WTC11 (cell line): ENCODE data around the gene STX8. TPM values are rescaled to one million over a fixed set of nuclear protein-coding genes. Genes with fewer than 3 reads are reported as not detected.

ENCODE experiments used
- ATAC-seq: fragments of 200-7000 bp; cut with Tn5 transposase; 2 replicates; pipeline ENCODE4 v1.10.0; 2021; ENCODE audit warnings: mild to moderate bottlenecking, moderate library complexity
- CTCF ChIA-PET: fragments of 300-600 bp; sonication (Branson Sonifier 250); formaldehyde crosslinking; loops from one replicate; lab custom pipeline; 2021; ENCODE audit warnings: antibody characterized with exemption; lab: Charles Lee
- POLR2A ChIA-PET: fragments of 350-600 bp; sonication (Branson Sonifier 250); formaldehyde crosslinking; loops from one replicate; lab custom pipeline; 2021; ENCODE audit warnings: antibody characterized with exemption; lab: Charles Lee
- DNase-seq: peaks from one replicate; pipeline ENCODE4 v3.0.0; 2021; ENCODE audit warnings: low spot score
- H3K27ac Mint-ChIP-seq: 2 replicates; pipeline ENCODE4 v1.8.0; 2021; ENCODE audit warnings: mixed read lengths
- H3K27me3 Mint-ChIP-seq: 2 replicates; pipeline ENCODE4 v1.8.0; 2021; ENCODE audit warnings: low read depth, mild to moderate bottlenecking, moderate library complexity, mixed read lengths
- H3K36me3 Mint-ChIP-seq: 2 replicates; pipeline ENCODE4 v1.8.0; 2021; ENCODE audit warnings: mixed read lengths
- H3K4me1 Mint-ChIP-seq: 2 replicates; pipeline ENCODE4 v1.8.0; 2022; ENCODE audit warnings: mixed read lengths
- H3K4me3 Mint-ChIP-seq: 2 replicates; pipeline ENCODE4 v1.8.0; 2021; ENCODE audit warnings: mild to moderate bottlenecking, moderate library complexity, mixed read lengths
- H3K9me3 Mint-ChIP-seq: 2 replicates; pipeline ENCODE4 v1.8.0; 2021; ENCODE audit warnings: mixed read lengths
- AFF4 ChIP-seq: sonication (generic); formaldehyde crosslinking; IDR thresholded peaks from 2 replicates; pipeline ENCODE4 v1.8.1; 2023; ENCODE audit warnings: mild to moderate bottlenecking, missing genetic modification reagents, borderline replicate concordance
- CBFB ChIP-seq: sonication (generic); formaldehyde crosslinking; IDR thresholded peaks from 2 replicates; pipeline ENCODE4 v1.8.1; 2022; ENCODE audit warnings: mild to moderate bottlenecking, low read depth, missing genetic modification reagents
- CREM ChIP-seq: sonication (generic); formaldehyde crosslinking; IDR thresholded peaks from 2 replicates; pipeline ENCODE4 v1.8.1; 2022; ENCODE audit warnings: mild to moderate bottlenecking, missing genetic modification reagents, moderate library complexity
- ETV6 ChIP-seq: sonication (generic); formaldehyde crosslinking; IDR thresholded peaks from 2 replicates; pipeline ENCODE4 v1.8.1; 2022; ENCODE audit warnings: mild to moderate bottlenecking, missing genetic modification reagents
- IRF2 ChIP-seq: sonication (generic); formaldehyde crosslinking; IDR thresholded peaks from 2 replicates; pipeline ENCODE4 v1.8.0; 2022; ENCODE audit warnings: low read depth, missing genetic modification reagents, borderline replicate concordance
- JAZF1 ChIP-seq: fragments of 250-450 bp; sonication (Bioruptor Pico); IDR thresholded peaks from 2 replicates; pipeline ENCODE4 v1.9.0; 2021; ENCODE audit warnings: moderate library complexity, mild to moderate bottlenecking, inconsistent platforms
- KAT7 ChIP-seq: sonication (generic); formaldehyde crosslinking; IDR thresholded peaks from 2 replicates; pipeline ENCODE4 v1.8.1; 2023; ENCODE audit warnings: missing genetic modification reagents, mild to moderate bottlenecking, borderline replicate concordance
- MLX ChIP-seq: sonication (generic); formaldehyde crosslinking; IDR thresholded peaks from 2 replicates; pipeline ENCODE4 v1.8.1; 2023; ENCODE audit warnings: mild to moderate bottlenecking, missing genetic modification reagents, moderate library complexity
- MYBL2 ChIP-seq: sonication (generic); formaldehyde crosslinking; IDR thresholded peaks from 2 replicates; pipeline ENCODE4 v1.8.1; 2023; ENCODE audit warnings: mild to moderate bottlenecking, moderate library complexity, missing genetic modification reagents
- NR3C1 ChIP-seq: sonication (generic); formaldehyde crosslinking; conservative IDR thresholded peaks from 2 replicates; pipeline ENCODE4 v1.8.1; 2023; ENCODE audit warnings: low read depth, mild to moderate bottlenecking, missing genetic modification reagents
- OVOL2 ChIP-seq: fragments of 250-450 bp; sonication (Bioruptor Pico); IDR thresholded peaks from 2 replicates; pipeline ENCODE4 v1.9.0; 2021; ENCODE audit warnings: mild to moderate bottlenecking, borderline replicate concordance
- SOX15 ChIP-seq: fragments of 250-450 bp; sonication (Bioruptor Pico); IDR thresholded peaks from 2 replicates; pipeline ENCODE4 v1.9.0; 2021; ENCODE audit warnings: mild to moderate bottlenecking
- USF1 ChIP-seq: sonication (generic); formaldehyde crosslinking; IDR thresholded peaks from 2 replicates; pipeline ENCODE4 v1.8.0; 2022; ENCODE audit warnings: mild to moderate bottlenecking, missing genetic modification reagents
- ZNF219 ChIP-seq: sonication (generic); formaldehyde crosslinking; IDR thresholded peaks from 2 replicates; pipeline ENCODE4 v1.8.0; 2023; ENCODE audit warnings: missing genetic modification reagents, mild to moderate bottlenecking, borderline replicate concordance
- ZNF232 ChIP-seq: sonication (generic); formaldehyde crosslinking; IDR thresholded peaks from 2 replicates; pipeline ENCODE4 v1.8.0; 2022; ENCODE audit warnings: mild to moderate bottlenecking, missing genetic modification reagents
- ZNF512 ChIP-seq: sonication (generic); formaldehyde crosslinking; IDR thresholded peaks from 2 replicates; pipeline ENCODE4 v1.8.1; 2022; ENCODE audit warnings: missing genetic modification reagents, borderline replicate concordance
- ZNF671 ChIP-seq: fragments of 250-450 bp; sonication (Bioruptor Pico); IDR thresholded peaks from 2 replicates; pipeline ENCODE4 v1.8.0; 2021; ENCODE audit warnings: mild to moderate bottlenecking
- total RNA-seq: library from RNA; stranded (reverse); gene quantifications from 3 replicates; pipeline ENCODE4 v1.2.3, GENCODE V29; 2021
- TF ChIP-seq, protein P1 (sequence below): sonication (generic); formaldehyde crosslinking; IDR thresholded peaks from 2 replicates; pipeline ENCODE4 v1.8.0; 2023; ENCODE audit warnings: missing genetic modification reagents
- TF ChIP-seq, protein P2 (sequence below): sonication (generic); formaldehyde crosslinking; IDR thresholded peaks from 2 replicates; pipeline ENCODE4 v1.8.0; 2022; ENCODE audit warnings: mild to moderate bottlenecking, missing genetic modification reagents
- TF ChIP-seq, protein P3 (sequence below): sonication (generic); formaldehyde crosslinking; IDR thresholded peaks from 2 replicates; pipeline ENCODE4 v1.8.1; 2022; ENCODE audit warnings: low read depth, missing genetic modification reagents, borderline replicate concordance

Gene STX8
- total RNA-seq, 1 experiment from 2014 or later, result 39.9 TPM

DNA sequence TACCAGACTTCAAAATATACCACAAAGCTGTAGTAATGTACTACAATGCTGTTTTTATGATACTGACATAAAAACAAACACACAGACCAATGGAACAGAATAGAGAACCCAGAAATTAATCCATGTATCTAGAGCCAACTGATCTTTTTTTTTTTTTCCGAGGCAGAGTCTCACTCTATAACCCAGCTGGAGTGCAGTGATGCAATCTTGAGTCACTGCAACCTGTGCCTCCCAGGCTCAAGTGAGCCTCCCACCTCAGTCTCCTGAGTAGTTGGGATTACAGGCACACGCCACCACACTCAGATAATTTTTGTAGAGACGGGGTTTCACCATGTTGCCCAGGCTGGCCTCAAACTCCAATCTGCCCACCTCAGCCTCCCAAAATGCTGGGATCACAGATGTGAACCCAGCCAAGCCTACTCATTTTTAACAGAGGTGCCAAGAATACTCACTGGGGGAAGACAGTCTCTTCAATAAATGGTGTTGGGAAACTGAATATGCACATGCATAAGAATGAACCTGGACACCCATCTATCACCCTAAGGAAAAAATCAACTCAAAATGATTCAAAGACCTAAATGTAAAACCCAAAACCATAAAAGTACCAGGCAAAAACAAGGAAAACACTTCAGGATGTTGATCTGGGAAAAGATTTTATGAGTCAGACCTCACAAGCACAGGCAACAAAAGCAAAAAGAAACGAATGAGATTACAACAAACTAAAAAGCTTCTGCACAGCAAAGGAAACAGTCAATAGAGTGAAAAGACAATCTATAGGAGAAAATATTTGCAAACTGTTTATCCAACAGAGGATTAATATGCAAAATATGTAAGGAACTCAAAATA is 63.1 kb downstream of the STX8 start (continued):
- TF ChIP-seq MLX (CRISPR knock-in tag) (no peak), KAT7 (CRISPR knock-in tag) (no peak), NR3C1 (CRISPR knock-in tag) (no peak)
- TF ChIP-seq, protein P1, sequence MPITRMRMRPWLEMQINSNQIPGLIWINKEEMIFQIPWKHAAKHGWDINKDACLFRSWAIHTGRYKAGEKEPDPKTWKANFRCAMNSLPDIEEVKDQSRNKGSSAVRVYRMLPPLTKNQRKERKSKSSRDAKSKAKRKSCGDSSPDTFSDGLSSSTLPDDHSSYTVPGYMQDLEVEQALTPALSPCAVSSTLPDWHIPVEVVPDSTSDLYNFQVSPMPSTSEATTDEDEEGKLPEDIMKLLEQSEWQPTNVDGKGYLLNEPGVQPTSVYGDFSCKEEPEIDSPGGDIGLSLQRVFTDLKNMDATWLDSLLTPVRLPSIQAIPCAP, result no peak

DNA sequence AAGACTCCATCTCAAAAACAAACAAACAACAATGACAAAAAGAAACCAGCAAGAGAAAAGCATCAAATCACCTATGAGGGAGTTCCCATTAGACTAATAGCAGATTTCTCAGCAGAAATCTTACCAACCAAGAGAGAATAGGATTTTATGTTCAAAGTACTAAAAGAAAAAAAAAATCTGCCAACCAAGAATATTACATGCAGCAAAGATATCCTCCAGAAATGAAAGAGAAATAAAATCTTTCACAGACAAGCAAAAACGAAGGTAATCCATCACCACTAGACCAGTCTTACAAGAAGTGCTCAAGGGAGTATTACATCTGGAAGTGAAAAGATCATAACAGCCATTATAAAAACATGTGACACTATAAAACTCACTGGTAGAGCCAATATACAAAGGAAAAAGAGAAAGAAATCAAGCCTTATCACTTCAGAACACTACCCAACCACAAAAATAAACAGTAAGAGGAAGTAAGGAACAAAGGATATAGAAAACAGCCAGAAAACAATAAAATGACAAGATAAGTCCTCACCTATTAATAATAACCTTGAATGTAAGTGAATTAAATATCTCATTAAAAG is 66.3 kb downstream of the STX8 start:
- Mint-ChIP-seq H3K9me3 (peaks cover 22% of the 10 kb centered on the region), H3K36me3 (peaks cover 8% of the 10 kb centered on the region), H3K27me3 (no peaks in the 10 kb centered on the region; the same call in 1 of the 2 replicates), H3K27ac (no peak overlapping the region), H3K4me1 (peaks cover 12% of the 10 kb centered on the region), H3K4me3 (no peak overlapping the region)
- CTCF ChIA-PET, result no interaction called here
- no peak for ATAC-seq
- no peak for DNase-seq
- TF ChIP-seq, protein P2, sequence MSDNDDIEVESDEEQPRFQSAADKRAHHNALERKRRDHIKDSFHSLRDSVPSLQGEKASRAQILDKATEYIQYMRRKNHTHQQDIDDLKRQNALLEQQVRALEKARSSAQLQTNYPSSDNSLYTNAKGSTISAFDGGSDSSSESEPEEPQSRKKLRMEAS, result no peak
- no peak for TF ChIP-seq ZNF219 (CRISPR knock-in tag)
- TF ChIP-seq, protein P3, sequence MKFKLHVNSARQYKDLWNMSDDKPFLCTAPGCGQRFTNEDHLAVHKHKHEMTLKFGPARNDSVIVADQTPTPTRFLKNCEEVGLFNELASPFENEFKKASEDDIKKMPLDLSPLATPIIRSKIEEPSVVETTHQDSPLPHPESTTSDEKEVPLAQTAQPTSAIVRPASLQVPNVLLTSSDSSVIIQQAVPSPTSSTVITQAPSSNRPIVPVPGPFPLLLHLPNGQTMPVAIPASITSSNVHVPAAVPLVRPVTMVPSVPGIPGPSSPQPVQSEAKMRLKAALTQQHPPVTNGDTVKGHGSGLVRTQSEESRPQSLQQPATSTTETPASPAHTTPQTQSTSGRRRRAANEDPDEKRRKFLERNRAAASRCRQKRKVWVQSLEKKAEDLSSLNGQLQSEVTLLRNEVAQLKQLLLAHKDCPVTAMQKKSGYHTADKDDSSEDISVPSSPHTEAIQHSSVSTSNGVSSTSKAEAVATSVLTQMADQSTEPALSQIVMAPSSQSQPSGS (CRISPR knock-in tag), result no peak
- no peak for TF ChIP-seq CREM
- TF ChIP-seq USF1 (CRISPR knock-in tag), result no peak
- TF ChIP-seq ETV6 (CRISPR knock-in tag), result no peak
- TF ChIP-seq MYBL2, result no peak
- no peak for TF ChIP-seq OVOL2 (CRISPR knock-in tag)
- TF ChIP-seq KAT7 (CRISPR knock-in tag), result no peak
- no peak for TF ChIP-seq ZNF512 (CRISPR knock-in tag)
- no peak for TF ChIP-seq ZNF232 (CRISPR knock-in tag)
- no peak for TF ChIP-seq IRF2 (CRISPR knock-in tag)
- no peak for TF ChIP-seq SOX15 (CRISPR knock-in tag)
- TF ChIP-seq AFF4 (CRISPR knock-in tag), result no peak
- no peak for TF ChIP-seq JAZF1 (CRISPR knock-in tag)
- TF ChIP-seq NR3C1 (CRISPR knock-in tag), result no peak
- no peak for TF ChIP-seq ZNF671 (CRISPR knock-in tag)
- TF ChIP-seq CBFB (CRISPR knock-in tag), result no peak
- TF ChIP-seq, all 79 proteins: peak for 0
- POLR2A ChIA-PET, result no interaction called here
